ENCODE data around the gene CANT1.

The CANT1 gene

GRCh38 chr17:79005063-79005861 is 4.3 kb downstream of the CANT1 start:
- Histone ChIP-seq H3K27me3 (ENCODE audit: insufficient read depth, low read length) (no peaks in the 10 kb centered on the region), H2AFZ (ENCODE audit: low read depth, low read length) (no peak overlapping the region), H3K4me1 (ENCODE audit: insufficient read depth, low read length) (peaks cover 24% of the 10 kb centered on the region), H3K9me3 (ENCODE audit: low read length) (no peaks in the 10 kb centered on the region), H3K36me3 (ENCODE audit: insufficient read depth, low read length) (peaks cover 15% of the 10 kb centered on the region), H3K4me3 (ENCODE audit: low read length) (no peak overlapping the region)

GRCh38 chr17:79003661-79004411 is 5.7 kb downstream of the CANT1 start:
- Histone ChIP-seq H3K27me3 (ENCODE audit: insufficient read depth, low read length) (no peaks in the 10 kb centered on the region), H2AFZ (ENCODE audit: low read depth, low read length) (no peak overlapping the region), H3K36me3 (ENCODE audit: insufficient read depth, low read length) (peaks cover 19% of the 10 kb centered on the region), H3K4me1 (ENCODE audit: insufficient read depth, low read length) (peaks cover 17% of the 10 kb centered on the region), H3K9me3 (ENCODE audit: low read length) (no peaks in the 10 kb centered on the region), H3K4me3 (ENCODE audit: low read length) (no peak overlapping the region)

GRCh38 chr17:79002796-79003593 is 6.6 kb downstream of the CANT1 start:
- Histone ChIP-seq H3K4me1 (ENCODE audit: insufficient read depth, low read length) (peaks cover 9% of the 10 kb centered on the region), H3K4me3 (ENCODE audit: low read length) (no peak overlapping the region), H3K27me3 (ENCODE audit: insufficient read depth, low read length) (no peaks in the 10 kb centered on the region), H3K36me3 (ENCODE audit: insufficient read depth, low read length) (peaks cover 25% of the 10 kb centered on the region), H3K9me3 (ENCODE audit: low read length) (no peaks in the 10 kb centered on the region), H2AFZ (ENCODE audit: low read depth, low read length) (no peak overlapping the region)

GRCh38 chr17:79002291-79002690 is 7.3 kb downstream of the CANT1 start:
- no peaks in the 10 kb centered on the region for H3K27me3 ChIP-seq (ENCODE audit: insufficient read depth, low read length)
- H2AFZ ChIP-seq (ENCODE audit: low read depth, low read length): no peak overlapping the region
- no peaks in the 10 kb centered on the region for H3K9me3 ChIP-seq (ENCODE audit: low read length)
- peaks cover 4% of the 10 kb centered on the region for H3K4me1 ChIP-seq (ENCODE audit: insufficient read depth, low read length)
- no peak overlapping the region for H3K4me3 ChIP-seq (ENCODE audit: low read length)
- H3K36me3 ChIP-seq (ENCODE audit: insufficient read depth, low read length): peaks cover 28% of the 10 kb centered on the region

- no peak overlapping the region for H2AFZ ChIP-seq (ENCODE audit: low read depth, low read length)
- H3K9me3 ChIP-seq (ENCODE audit: low read length): no peaks in the 10 kb centered on the region
- peaks cover 32% of the 10 kb centered on the region for H3K36me3 ChIP-seq (ENCODE audit: insufficient read depth, low read length)
- no peaks in the 10 kb centered on the region for H3K27me3 ChIP-seq (ENCODE audit: insufficient read depth, low read length)
- peaks cover 4% of the 10 kb centered on the region for H3K4me1 ChIP-seq (ENCODE audit: insufficient read depth, low read length)
- H3K4me3 ChIP-seq (ENCODE audit: low read length): no peak overlapping the region
Measured at GRCh38 chr17:79001190-79002020, 8.2 kb downstream of the CANT1 start.

GRCh38 chr17:79000396-79001189 is 9.0 kb downstream of the CANT1 start:
- Histone ChIP-seq H3K27me3 (ENCODE audit: insufficient read depth, low read length) (no peaks in the 10 kb centered on the region), H3K9me3 (ENCODE audit: low read length) (no peaks in the 10 kb centered on the region), H3K36me3 (ENCODE audit: insufficient read depth, low read length) (peaks cover 41% of the 10 kb centered on the region), H3K4me3 (ENCODE audit: low read length) (no peak overlapping the region), H2AFZ (ENCODE audit: low read depth, low read length) (no peak overlapping the region), H3K4me1 (ENCODE audit: insufficient read depth, low read length) (peaks cover 3% of the 10 kb centered on the region)

GRCh38 chr17:78999947-79000395 is 9.6 kb downstream of the CANT1 start:
- H3K4me1 ChIP-seq (ENCODE audit: insufficient read depth, low read length): no peaks in the 10 kb centered on the region
- H3K4me3 ChIP-seq (ENCODE audit: low read length): no peak overlapping the region
- H3K27me3 ChIP-seq (ENCODE audit: insufficient read depth, low read length): no peaks in the 10 kb centered on the region
- H3K36me3 ChIP-seq (ENCODE audit: insufficient read depth, low read length): peaks cover 45% of the 10 kb centered on the region
- H2AFZ ChIP-seq (ENCODE audit: low read depth, low read length): no peak overlapping the region
- no peaks in the 10 kb centered on the region for H3K9me3 ChIP-seq (ENCODE audit: low read length)

- Histone ChIP-seq H3K36me3 (ENCODE audit: insufficient read depth, low read length) (peaks cover 51% of the 10 kb centered on the region), H3K4me3 (ENCODE audit: low read length) (no peak overlapping the region), H3K27me3 (ENCODE audit: insufficient read depth, low read length) (no peaks in the 10 kb centered on the region), H3K9me3 (ENCODE audit: low read length) (peaks cover 3% of the 10 kb centered on the region), H3K4me1 (ENCODE audit: insufficient read depth, low read length) (no peaks in the 10 kb centered on the region), H2AFZ (ENCODE audit: low read depth, low read length) (no peak overlapping the region)
Measured at GRCh38 chr17:78999056-78999768, 10.4 kb downstream of the CANT1 start.

- Histone ChIP-seq H3K27me3 (ENCODE audit: insufficient read depth, low read length) (no peaks in the 10 kb centered on the region), H3K4me3 (ENCODE audit: low read length) (no peak overlapping the region), H3K4me1 (ENCODE audit: insufficient read depth, low read length) (no peaks in the 10 kb centered on the region), H2AFZ (ENCODE audit: low read depth, low read length) (no peak overlapping the region), H3K36me3 (ENCODE audit: insufficient read depth, low read length) (peaks cover 58% of the 10 kb centered on the region), H3K9me3 (ENCODE audit: low read length) (peaks cover 7% of the 10 kb centered on the region)
Measured at GRCh38 chr17:78998311-78999055, 11.1 kb downstream of the CANT1 start.

- Histone ChIP-seq H3K9me3 (ENCODE audit: low read length) (peaks cover 7% of the 10 kb centered on the region), H3K4me1 (ENCODE audit: insufficient read depth, low read length) (no peaks in the 10 kb centered on the region), H3K36me3 (ENCODE audit: insufficient read depth, low read length) (peaks cover 60% of the 10 kb centered on the region), H3K27me3 (ENCODE audit: insufficient read depth, low read length) (no peaks in the 10 kb centered on the region), H2AFZ (ENCODE audit: low read depth, low read length) (no peak overlapping the region), H3K4me3 (ENCODE audit: low read length) (no peak overlapping the region)
Measured at GRCh38 chr17:78997881-78998280, 11.7 kb downstream of the CANT1 start.

GRCh38 chr17:78997231-78997741 is 12.3 kb downstream of the CANT1 start:
- H3K36me3 ChIP-seq (ENCODE audit: insufficient read depth, low read length): peaks cover 62% of the 10 kb centered on the region
- no peaks in the 10 kb centered on the region for H3K4me1 ChIP-seq (ENCODE audit: insufficient read depth, low read length)

More at GRCh38 chr17:78997231-78997741, 12.3 kb downstream of the CANT1 start:
- Histone ChIP-seq H3K9me3 (ENCODE audit: low read length) (peaks cover 7% of the 10 kb centered on the region), H2AFZ (ENCODE audit: low read depth, low read length) (no peak overlapping the region), H3K4me3 (ENCODE audit: low read length) (no peak overlapping the region), H3K27me3 (ENCODE audit: insufficient read depth, low read length) (no peaks in the 10 kb centered on the region)
